HG03025 (cell line): ENCODE results near the gene SPIRE1.

ENCODE experiments used
- ATAC-seq: cut with Tn5 transposase; IDR thresholded peaks from one replicate; pipeline ENCODE4 v1.9.1; 2021; ENCODE audit warnings: mild to moderate bottlenecking, moderate library complexity; ENCODE audit not compliant: unreplicated experiment, low FRiP score

Gene SPIRE1

DNA sequence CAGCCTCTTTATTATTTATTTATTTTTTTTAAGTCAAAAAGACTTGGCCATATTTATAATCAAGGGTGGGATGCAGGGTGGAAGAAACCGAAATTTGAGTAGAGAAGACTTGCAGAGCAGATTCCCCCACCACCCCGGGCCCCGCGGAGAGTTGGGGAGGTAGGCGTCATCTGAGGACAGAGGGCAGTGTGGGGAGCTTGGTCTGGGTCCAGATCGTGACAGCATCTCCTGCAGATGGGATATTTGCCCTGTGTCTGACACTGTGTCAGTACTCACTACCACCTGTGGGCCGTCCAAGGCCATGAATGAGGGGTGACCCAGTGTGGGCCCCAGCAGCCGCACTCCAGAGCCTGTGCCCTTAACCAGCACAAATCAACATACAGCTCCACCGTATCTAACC, 260.7 kb downstream of the SPIRE1 start:
- ATAC-seq: no peak
